Tongue (tissue), 2 donors: ENCODE data around the gene GNAO1. TPM values are rescaled to one million over a fixed set of nuclear protein-coding genes. Genes with fewer than 3 reads are reported as not detected.

Experiments
- DNase-seq: peaks from one replicate; pipeline ENCODE4 v3.0.0-alpha.2; 2015
- total RNA-seq: library from RNA; depleted of rRNA; stranded (reverse); fragments of >200 nt; gene quantifications from one replicate; pipeline ENCODE4 v1.2.3, GENCODE V29; 2014

GNAO1 gene
- total RNA-seq, 1 donor from 2014 or later, result 3.9 TPM

GRCh38 chr16:56266641-56267607 is 75.6 kb downstream of the GNAO1 start:
- no peak for DNase-seq

- no peak for DNase-seq
These were observed 76.6 kb downstream of the GNAO1 start for GRCh38 chr16:56267888-56268287.

GRCh38 chr16:56268799-56269198 is 77.5 kb downstream of the GNAO1 start:
- no peak for DNase-seq

- no peak for DNase-seq
These were observed 78.0 kb downstream of the GNAO1 start for GRCh38 chr16:56269281-56269680.

GRCh38 chr16:56269811-56270684 is 78.8 kb downstream of the GNAO1 start:
- no peak for DNase-seq

- DNase-seq, result no peak
These were observed 79.5 kb downstream of the GNAO1 start for GRCh38 chr16:56270828-56271227.

GRCh38 chr16:56272583-56272894 is 81.2 kb downstream of the GNAO1 start:
- no peak for DNase-seq

GRCh38 chr16:56273615-56274014 is 82.3 kb downstream of the GNAO1 start:
- DNase-seq, result no peak

GRCh38 chr16:56274369-56274768 is 83.1 kb downstream of the GNAO1 start:
- no peak for DNase-seq

GRCh38 chr16:56275076-56275475 is 83.8 kb downstream of the GNAO1 start:
- no peak for DNase-seq

GRCh38 chr16:56275801-56276200 is 84.5 kb downstream of the GNAO1 start:
- no peak for DNase-seq

- DNase-seq, result no peak
These were observed 85.8 kb downstream of the GNAO1 start for GRCh38 chr16:56277075-56277474.

- DNase-seq, result no peak
These were observed 87.0 kb downstream of the GNAO1 start for GRCh38 chr16:56278196-56278855.

GRCh38 chr16:56279132-56279531 is 87.8 kb downstream of the GNAO1 start:
- no peak for DNase-seq

- DNase-seq, result no peak
These were observed 88.6 kb downstream of the GNAO1 start for GRCh38 chr16:56279914-56280313.

- no peak for DNase-seq
These were observed 90.0 kb downstream of the GNAO1 start for GRCh38 chr16:56281249-56281805.

GRCh38 chr16:56282451-56282850 is 91.2 kb downstream of the GNAO1 start:
- DNase-seq, result no peak

GRCh38 chr16:56284521-56284920 is 93.2 kb downstream of the GNAO1 start:
- no peak for DNase-seq

GRCh38 chr16:56286809-56287208 is 95.5 kb downstream of the GNAO1 start:
- DNase-seq, result no peak

- DNase-seq, result no peak
These were observed 96.7 kb downstream of the GNAO1 start for GRCh38 chr16:56288019-56288418.

- DNase-seq, result no peak
These were observed 98.1 kb downstream of the GNAO1 start for GRCh38 chr16:56289416-56289815.

- no peak for DNase-seq
These were observed 98.6 kb downstream of the GNAO1 start for GRCh38 chr16:56289862-56290261.
